Fibroblast of mammary gland (primary cell): ENCODE data around the gene SLC25A46.
"Not testable (repeated sequence)": the region's sequence is repeated elsewhere in the genome, so short reads cannot be mapped to it uniquely, and the experiment has no call there.

Experiments
- DNase-seq: peaks from one replicate; pipeline ENCODE4 v3.0.0-alpha.2; 2010; ENCODE audit warnings: low read depth
- H3K4me3 ChIP-seq: 2 replicates; pipeline ENCODE4 v1.5.1; 2011; ENCODE audit warnings: low read depth, mild to moderate bottlenecking, low read length, moderate library complexity; ENCODE audit not compliant: control insufficient read depth
- TF ChIP-seq, protein P1 (sequence below): conservative IDR thresholded peaks from 2 replicates; pipeline ENCODE4 v1.5.1; 2011; ENCODE audit warnings: low read depth, low read length, inconsistent platforms; ENCODE audit not compliant: control insufficient read depth, insufficient read depth

The SLC25A46 gene

DNA sequence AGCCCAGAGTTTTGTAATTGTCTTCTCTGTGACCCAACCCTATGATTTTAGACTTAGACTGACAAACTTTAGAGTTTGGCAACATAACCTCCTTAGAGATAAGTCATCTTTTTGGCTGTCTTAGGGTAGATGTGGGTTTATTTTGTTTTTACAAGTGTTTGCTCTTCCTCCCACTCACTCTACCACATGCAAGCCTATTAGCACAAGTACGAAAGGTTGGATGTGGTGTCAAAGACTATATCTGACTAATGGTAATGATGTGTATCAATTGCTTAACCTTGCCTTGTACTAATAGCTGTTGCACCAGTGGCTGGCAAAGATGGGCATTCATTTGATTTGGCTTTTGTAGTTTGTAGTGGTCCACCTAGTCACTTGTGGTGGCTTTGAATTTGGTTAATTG, 46.5 kb downstream of the SLC25A46 start:
- peak; percentile 97 for DNase-seq
- TF ChIP-seq, protein P1, sequence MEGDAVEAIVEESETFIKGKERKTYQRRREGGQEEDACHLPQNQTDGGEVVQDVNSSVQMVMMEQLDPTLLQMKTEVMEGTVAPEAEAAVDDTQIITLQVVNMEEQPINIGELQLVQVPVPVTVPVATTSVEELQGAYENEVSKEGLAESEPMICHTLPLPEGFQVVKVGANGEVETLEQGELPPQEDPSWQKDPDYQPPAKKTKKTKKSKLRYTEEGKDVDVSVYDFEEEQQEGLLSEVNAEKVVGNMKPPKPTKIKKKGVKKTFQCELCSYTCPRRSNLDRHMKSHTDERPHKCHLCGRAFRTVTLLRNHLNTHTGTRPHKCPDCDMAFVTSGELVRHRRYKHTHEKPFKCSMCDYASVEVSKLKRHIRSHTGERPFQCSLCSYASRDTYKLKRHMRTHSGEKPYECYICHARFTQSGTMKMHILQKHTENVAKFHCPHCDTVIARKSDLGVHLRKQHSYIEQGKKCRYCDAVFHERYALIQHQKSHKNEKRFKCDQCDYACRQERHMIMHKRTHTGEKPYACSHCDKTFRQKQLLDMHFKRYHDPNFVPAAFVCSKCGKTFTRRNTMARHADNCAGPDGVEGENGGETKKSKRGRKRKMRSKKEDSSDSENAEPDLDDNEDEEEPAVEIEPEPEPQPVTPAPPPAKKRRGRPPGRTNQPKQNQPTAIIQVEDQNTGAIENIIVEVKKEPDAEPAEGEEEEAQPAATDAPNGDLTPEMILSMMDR, result no peak
- H3K4me3 ChIP-seq, result no peak overlapping the region

DNA sequence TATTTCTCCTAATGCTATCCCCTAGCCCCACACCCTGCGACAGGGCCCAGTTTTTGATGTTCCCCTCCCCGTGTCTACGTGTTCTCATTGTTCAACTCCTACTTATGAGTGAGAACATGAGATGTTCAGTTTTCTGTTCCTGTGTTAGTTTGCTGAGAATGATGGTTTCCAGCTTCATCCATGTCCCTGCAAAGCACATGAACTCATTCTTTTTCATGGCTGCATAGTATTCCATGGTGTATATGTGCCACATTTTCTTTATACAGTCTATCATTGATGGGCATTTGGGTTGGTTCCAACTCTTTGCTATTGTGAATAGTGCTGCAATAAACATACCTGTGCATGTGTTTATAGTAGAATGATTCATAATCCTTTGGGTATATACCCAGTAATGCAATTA, 49.2 kb downstream of the SLC25A46 start:
- not testable (repeated sequence) for DNase-seq, H3K4me3 ChIP-seq

DNA sequence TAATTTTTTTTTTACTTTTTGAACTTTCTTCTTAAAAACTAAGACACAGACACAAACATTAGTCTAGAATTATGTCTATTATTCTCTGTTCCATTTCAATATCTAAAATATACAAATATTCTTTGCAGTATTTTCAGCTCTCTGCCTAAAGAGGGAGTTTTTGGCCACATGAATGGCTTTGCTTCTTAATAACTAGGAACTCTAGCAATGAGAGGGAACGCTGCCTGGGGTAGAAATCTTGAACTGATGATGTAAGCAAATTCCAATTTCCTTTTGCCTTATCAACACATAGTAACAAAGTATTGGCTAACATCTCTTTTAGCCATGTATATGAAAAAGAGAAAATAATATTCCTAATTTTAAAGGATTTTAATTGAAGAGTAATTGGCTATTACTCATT, 51.9 kb downstream of the SLC25A46 start:
- TF ChIP-seq, protein P1, result peak; percentile 51

DNA sequence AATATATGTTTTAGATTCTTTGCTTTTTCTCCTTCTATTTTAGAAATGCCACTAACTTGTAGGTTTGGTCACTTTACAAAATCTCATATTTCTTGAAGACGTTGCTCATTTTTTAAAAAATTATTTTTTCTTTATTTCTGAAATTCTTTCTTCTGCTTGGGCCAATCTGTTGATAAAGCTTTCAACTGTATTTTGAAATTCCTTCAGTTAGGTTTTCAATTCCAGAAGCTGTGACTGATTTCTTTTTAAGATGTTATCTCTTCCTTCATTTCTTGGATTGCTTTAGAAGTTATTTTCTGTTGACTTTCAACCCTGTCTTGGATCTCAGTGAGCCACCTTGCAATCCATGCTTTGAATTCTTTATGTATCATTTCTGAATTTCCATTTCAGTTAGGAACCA, 64.2 kb downstream of the SLC25A46 start:
- DNase-seq, result no peak
- TF ChIP-seq, protein P1, result no peak
- H3K4me3 ChIP-seq, result no peak overlapping the region

More for the DNA sequence above, 51.9 kb downstream of the SLC25A46 start:
- peak; percentile 72 for DNase-seq
- no peak overlapping the region for H3K4me3 ChIP-seq

DNA sequence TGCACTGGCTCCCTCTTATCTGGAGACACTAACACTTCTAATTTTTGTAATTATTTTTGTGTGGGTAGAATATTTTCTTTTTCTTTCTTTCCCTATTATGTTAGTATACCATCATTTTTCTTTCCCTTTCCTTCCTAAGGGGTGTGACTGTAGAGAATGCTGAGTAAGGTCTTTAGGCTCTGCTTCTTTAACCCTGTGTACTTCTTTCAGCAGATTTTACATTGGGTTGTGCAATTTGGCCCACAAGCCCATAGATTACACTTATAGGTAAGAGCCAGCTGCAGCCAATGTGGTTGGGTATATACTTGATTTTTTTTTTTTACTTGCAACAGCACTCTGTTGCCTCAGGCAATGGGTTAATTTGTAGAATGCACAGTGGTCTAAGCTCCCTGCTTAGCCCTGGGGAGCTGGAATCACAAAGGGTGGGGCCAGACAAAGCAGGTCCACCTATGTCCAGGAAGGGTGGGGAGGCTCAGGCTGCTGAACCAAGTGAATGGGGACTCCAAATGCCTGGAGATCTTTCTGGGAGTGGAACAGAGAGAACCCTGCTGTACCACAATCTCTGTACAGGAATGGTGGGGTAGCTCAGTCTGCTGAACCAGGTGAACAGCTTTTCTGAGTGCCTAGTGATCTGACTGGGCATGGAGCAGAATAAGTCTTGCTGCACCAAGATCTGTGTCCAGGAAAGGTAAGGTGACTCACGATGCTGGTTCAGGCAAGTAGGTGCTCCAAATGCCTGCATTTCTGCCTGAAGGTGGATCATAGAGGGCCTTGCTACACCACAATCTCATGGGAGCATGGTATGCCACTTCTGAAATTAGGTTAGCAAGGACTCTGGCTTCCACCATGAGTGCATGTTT, 64.9 kb downstream of the SLC25A46 start:
- TF ChIP-seq, protein P1, result no peak
- no peak for DNase-seq
- no peak overlapping the region for H3K4me3 ChIP-seq

DNA sequence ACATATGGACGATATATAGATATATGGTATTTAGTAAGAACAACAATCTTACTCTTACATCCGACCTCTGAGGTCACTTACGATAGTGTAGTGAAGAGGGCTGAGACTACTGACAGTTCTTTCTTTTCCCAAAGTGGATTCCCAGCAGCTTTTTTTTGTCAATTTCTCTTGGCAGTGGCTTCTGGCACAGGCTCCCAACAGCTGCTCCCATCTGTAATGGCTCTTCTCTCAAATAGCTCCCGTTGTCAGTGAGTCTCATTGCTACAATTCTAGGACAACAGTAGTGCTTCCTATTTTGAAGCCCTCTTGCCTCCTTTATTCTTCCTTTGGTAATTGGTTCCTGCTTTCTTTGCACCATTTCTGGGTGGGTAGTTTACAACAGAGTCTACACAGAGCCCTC, 68.4 kb downstream of the SLC25A46 start:
- DNase-seq, result peak; percentile 4

DNA sequence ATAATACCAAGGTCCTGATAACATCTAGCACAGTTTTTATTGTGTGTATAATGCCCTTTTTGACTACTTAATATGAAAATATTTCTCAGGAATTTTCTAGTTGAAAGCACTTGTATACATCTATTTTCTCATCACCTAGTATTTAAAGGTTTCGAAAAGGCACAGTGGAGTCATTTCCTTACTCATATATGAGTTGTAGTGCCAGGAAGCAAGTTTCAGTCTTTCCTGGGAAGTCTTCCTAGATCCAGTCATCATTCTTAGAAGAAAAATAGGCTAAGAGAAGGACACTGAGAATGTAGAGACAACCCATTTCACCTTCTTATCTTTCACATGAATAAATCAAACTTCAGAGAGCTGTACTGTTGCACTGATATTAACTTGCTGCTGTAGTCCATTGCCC, 70.2 kb downstream of the SLC25A46 start:
- H3K4me3 ChIP-seq, result no peak overlapping the region
- TF ChIP-seq, protein P1, result no peak
- DNase-seq, result peak; percentile 11

More for the DNA sequence above, 68.4 kb downstream of the SLC25A46 start:
- H3K4me3 ChIP-seq, result no peak overlapping the region
- TF ChIP-seq, protein P1, result no peak
